IMR-90 (cell line): Measurements from ENCODE around the gene HIGD2A. TPM values are rescaled to one million over a fixed set of nuclear protein-coding genes. Genes with fewer than 3 reads are reported as not detected.
A peak's percentile ranks its signal among the peaks of the same experiment; 100 is the strongest.

Source experiments
- ATAC-seq: fragments of 200-7000 bp; cut with Tn5 transposase; 2 replicates; pipeline ENCODE4 v1.9.1; 2020; ENCODE audit warnings: low read depth, mild to moderate bottlenecking, moderate library complexity
- BruUV-seq: library from RNA; stranded (reverse); fragments of 400-500 nt; replicated peaks from 2 replicates; lab custom pipeline; 2021; lab: Mats Ljungman, UMichigan
- CTCF ChIA-PET: fragments of 300-600 bp; formaldehyde crosslinking; extraction: SDS; loops from one replicate; lab custom pipeline; 2021; ENCODE audit warnings: antibody characterized with exemption; lab: Yijun Ruan, JAX
- POLR2A ChIA-PET: fragments of 300-600 bp; sonication (Branson Sonifier 250); formaldehyde crosslinking; loops from one replicate; lab custom pipeline; 2022; ENCODE audit warnings: antibody characterized with exemption; ENCODE audit not compliant: unreplicated experiment; lab: Charles Lee
- DNase-seq: peaks from one replicate; pipeline ENCODE4 v3.0.0; 2013
- H2AFZ ChIP-seq: replicated peaks from 2 replicates; pipeline ENCODE3; 2013; ENCODE audit warnings: low read length, mild to moderate bottlenecking; ENCODE audit not compliant: poor library complexity
- H2AK5ac ChIP-seq: 2 replicates; pipeline ENCODE4 v1.6.1; 2013; ENCODE audit warnings: low read depth, low read length, inconsistent platforms
- H2AK9ac ChIP-seq: replicated peaks from 2 replicates; pipeline ENCODE3; 2013; ENCODE audit warnings: mild to moderate bottlenecking, low read depth, low read length, moderate library complexity; ENCODE audit not compliant: poor library complexity
- H2BK120ac ChIP-seq: 2 replicates; pipeline ENCODE4 v1.6.1; 2013; ENCODE audit warnings: low read depth, low read length, inconsistent platforms
- H2BK15ac ChIP-seq: 3 replicates; pipeline ENCODE4 v1.6.1; 2013; ENCODE audit warnings: low read depth, low read length, inconsistent platforms
- H2BK20ac ChIP-seq: 2 replicates; pipeline ENCODE4 v1.6.1; 2013; ENCODE audit warnings: low read depth, mild to moderate bottlenecking, inconsistent platforms, low read length, moderate library complexity
- H2BK5ac ChIP-seq: 2 replicates; pipeline ENCODE4 v1.6.1; 2013; ENCODE audit warnings: mild to moderate bottlenecking, low read depth, low read length, inconsistent platforms; ENCODE audit not compliant: poor library complexity, severe bottlenecking
- H3K14ac ChIP-seq: replicated peaks from 2 replicates; pipeline ENCODE4 v1.6.1; 2013; ENCODE audit warnings: low read depth, low read length, inconsistent platforms
- H3K18ac ChIP-seq: 2 replicates; pipeline ENCODE4 v1.6.1; 2013; ENCODE audit warnings: low read depth, low read length, control low read depth
- H3K23ac ChIP-seq: 2 replicates; pipeline ENCODE4 v1.6.1; 2013; ENCODE audit warnings: low read depth, low read length, inconsistent platforms
- H3K27ac ChIP-seq: 2 replicates; pipeline ENCODE4 v1.5.1; 2013; ENCODE audit warnings: mild to moderate bottlenecking, control low read depth, low read length; ENCODE audit not compliant: insufficient read depth
- H3K27me3 ChIP-seq: 2 replicates; pipeline ENCODE4 v1.6.1; 2013; ENCODE audit warnings: low read length; ENCODE audit not compliant: control insufficient read depth, insufficient read depth
- H3K36me3 ChIP-seq: 2 replicates; pipeline ENCODE4 v1.6.1; 2013; ENCODE audit warnings: low read length, mixed read lengths; ENCODE audit not compliant: control insufficient read depth, insufficient read depth
- H3K4ac ChIP-seq: 2 replicates; pipeline ENCODE4 v1.6.1; 2013; ENCODE audit warnings: low read depth, low read length, inconsistent platforms
- H3K4me1 ChIP-seq: 2 replicates; pipeline ENCODE4 v1.6.1; 2013; ENCODE audit warnings: low read length, mixed read lengths; ENCODE audit not compliant: control insufficient read depth, insufficient read depth
- H3K4me2 ChIP-seq: 2 replicates; pipeline ENCODE4 v1.6.1; 2013; ENCODE audit warnings: low read depth, mild to moderate bottlenecking, control low read depth, low read length, moderate library complexity
- H3K4me3 ChIP-seq: 2 replicates; pipeline ENCODE4 v1.5.1; 2013; ENCODE audit warnings: low read depth, mild to moderate bottlenecking, control low read depth, low read length, moderate library complexity; ENCODE audit not compliant: insufficient read depth
- H3K56ac ChIP-seq: 2 replicates; pipeline ENCODE4 v1.6.1; 2013; ENCODE audit warnings: low read length, inconsistent platforms; ENCODE audit not compliant: insufficient read depth; ENCODE audit errors: extremely low read depth
- H3K79me1 ChIP-seq, 2 experiments: 2 replicates each; pipeline ENCODE4 v1.6.1; 2013; ENCODE audit warnings: low read length in 2 of 2, inconsistent platforms in 1 of 2, low read depth in 1 of 2
- H3K9ac ChIP-seq: 2 replicates; pipeline ENCODE4 v1.6.1; 2013; ENCODE audit warnings: low read depth, low read length, control low read depth
- H3K9me1 ChIP-seq: 2 replicates; pipeline ENCODE4 v1.6.1; 2013; ENCODE audit warnings: low read length, inconsistent platforms; ENCODE audit not compliant: insufficient read depth
- H3K9me3 ChIP-seq: 2 replicates; pipeline ENCODE4 v1.6.1; 2013; ENCODE audit warnings: low read length; ENCODE audit not compliant: control insufficient read depth, insufficient read depth
- H4K20me1 ChIP-seq: 2 replicates; pipeline ENCODE4 v1.6.1; 2013; ENCODE audit warnings: low read length, inconsistent platforms; ENCODE audit not compliant: insufficient read depth
- H4K5ac ChIP-seq: 2 replicates; pipeline ENCODE4 v1.6.1; 2013; ENCODE audit warnings: mild to moderate bottlenecking, low read depth, low read length, control low read depth
- H4K8ac ChIP-seq, 2 experiments: 2 replicates each; pipeline ENCODE4 v1.6.1; 2013; ENCODE audit warnings: low read depth in 2 of 2, low read length in 2 of 2, control low read depth in 1 of 2, inconsistent platforms in 1 of 2
- H4K91ac ChIP-seq: 2 replicates; pipeline ENCODE4 v1.6.1; 2013; ENCODE audit warnings: low read depth, low read length, inconsistent platforms; ENCODE audit not compliant: insufficient read depth
- FOS ChIP-seq: fragments of 150-350 bp; IDR thresholded peaks from 2 replicates; pipeline ENCODE4 v1.6.1; 2016; ENCODE audit warnings: low read depth, low read length
- MAFK ChIP-seq: IDR thresholded peaks from 2 replicates; pipeline ENCODE4 v1.6.1; 2012; ENCODE audit warnings: low read depth, low read length, improper control_type of control experiment
- POLR2A ChIP-seq: IDR thresholded peaks from 2 replicates; pipeline ENCODE4 v1.6.1; 2012; ENCODE audit warnings: mild to moderate bottlenecking, low read depth, low read length
- SMC3 ChIP-seq: fragments of 150-350 bp; IDR thresholded peaks from 2 replicates; pipeline ENCODE4 v1.6.1; 2016; ENCODE audit warnings: low read depth, mild to moderate bottlenecking, antibody characterized with exemption, low read length, moderate library complexity
- whole genome bisulfite sequencing, 2 experiments: methylation state at CpG; one replicate each; pipeline versions ENCODE4 v1.1.5 to v1.1.7; 2013; ENCODE audit warnings: missing lambda C conversion rate in 2 of 2; ENCODE audit not compliant: insufficient read length in 1 of 2; ENCODE audit errors: extremely low coverage in 2 of 2; 5-methylcytosine and 5-hydroxymethylcytosine counted together
- dilution Hi-C: fragments of 300-500 bp; cut with HindIII; formaldehyde crosslinking; loops from one replicate; pipeline ENCODE4 v1.14.3; 2018; ENCODE audit warnings: low sequenced_read_pairs; ENCODE audit not compliant: unreplicated experiment
- in situ Hi-C: fragments of 300-500 bp; cut with MboI; formaldehyde crosslinking; loops from 3 replicates; pipeline ENCODE4 v1.14.3; 2019; ENCODE audit warnings: low sequenced_read_pairs, inconsistent platforms, mixed read lengths
- intact Hi-C: fragments of 100-400 bp; cut with micrococcal nuclease; formaldehyde crosslinking; loops from 2 replicates; pipeline ENCODE4 v1.10.0; 2022
- polyA plus RNA-seq, 3 experiments: library from polyadenylated mRNA; depleted of rRNA; stranded (reverse); fragments of >200 nt; gene quantifications; 2 replicates each; pipeline ENCODE4 v1.2.3, GENCODE V29; 2012; ENCODE audit warnings: low replicate concordance in 1 of 3
- total RNA-seq: library from RNA; depleted of rRNA; stranded (reverse); fragments of >200 nt; gene quantifications from 2 replicates; pipeline ENCODE4 v1.2.3, GENCODE V29; 2012

HIGD2A gene
- total and polyA plus RNA-seq, 2 of the 4 experiments (the other 2 are of a cell fraction): 35.0 to 131 TPM

GRCh38 chr5:176394881-176395675, 6.5 kb downstream of the HIGD2A start (continued):
- no peak for TF ChIP-seq FOS
- no peak for TF ChIP-seq SMC3

GRCh38 chr5:176396330-176396729, 7.8 kb downstream of the HIGD2A start:
- ATAC-seq: no peak; the same call in 1 of the 2 replicates
- Histone ChIP-seq H3K9me1 (no peaks in the 10 kb centered on the region; the same call in 1 of the 2 replicates), H4K5ac (no peak overlapping the region), H3K23ac (no peak overlapping the region), H2AFZ (no peak overlapping the region), H3K9ac (peak overlapping the region; percentile 9; the same call in 1 of the 2 replicates), H2AK5ac (peak overlapping the region; percentile 16; the same call in 1 of the 2 replicates), H2BK15ac (no peak overlapping the region), H3K27ac (no peak overlapping the region), H2AK9ac (no peak overlapping the region), H3K56ac (no peak overlapping the region), H4K91ac (no peak overlapping the region), H3K79me1 (peaks cover 2 to 19% of the 10 kb centered on the region in 2 experiments; a peak in 3 of 4 replicates), H2BK20ac (no peak overlapping the region), H3K4me3 (no peak overlapping the region), H3K4me1 (peaks cover 4% of the 10 kb centered on the region; the same call in 1 of the 2 replicates), H3K18ac (no peak overlapping the region), H3K14ac (no peak overlapping the region), H3K4me2 (no peak overlapping the region), H3K4ac (no peak overlapping the region), H4K8ac (no peak overlapping the region), H4K20me1 (peaks cover 4% of the 10 kb centered on the region; the same call in 1 of the 2 replicates), H3K27me3 (no peaks in the 10 kb centered on the region), H3K36me3 (peaks cover 27% of the 10 kb centered on the region), H2BK5ac (no peak overlapping the region), H3K9me3 (no peaks in the 10 kb centered on the region), H2BK120ac (no peak overlapping the region)
- DNase-seq: peak; percentile 31
- CTCF ChIA-PET: interaction anchor here (0.6 kb wide), 1 partner anchor 27 kb away, joined by 3 read pairs; no protein-coding TSS in a partner anchor
- intact Hi-C loops: no loop called here
- WGBS, 2 experiments: 67% methylated on average over 1 of the region's 6 CpGs; no CpG with 5 or more reads in 1 of the 2 experiments
- dilution Hi-C loops: no loop called here
- BruUV-seq: no TSS peak
- in situ Hi-C loops: no loop called here
- POLR2A ChIA-PET: interaction anchor here (0.6 kb wide), 1 partner anchor 234 kb away, joined by 3 read pairs; the partner anchor contains the start of gene SNCB
- TF ChIP-seq MAFK (peak; percentile 86), POLR2A (no peak)
